Tibial nerve (tissue), 4 donors: ENCODE results near the gene GABRA5. TPM values are rescaled to one million over a fixed set of nuclear protein-coding genes. Genes with fewer than 3 reads are reported as not detected.
"Not testable (repeated sequence)": the region's sequence is repeated elsewhere in the genome, so short reads cannot be mapped to it uniquely, and the experiment has no call there.

Experiments
- DNase-seq, 2 donors: peaks; one replicate each; pipeline ENCODE4 v3.0.0-alpha.2; 2019; ENCODE audit warnings: low spot score in 2 of 2
- H3K27ac ChIP-seq, 4 donors: fragments of 200-600 bp; sonication (generic) in 3 of 4; one replicate each; pipeline ENCODE4 v1.5.1; 2017 to 2019; ENCODE audit warnings: mild to moderate bottlenecking in 1 of 4
- H3K27me3 ChIP-seq, 2 donors: fragments of 200-600 bp; sonication (generic) in 1 of 2; one replicate each; pipeline versions ENCODE4 v1.5.1 to v1.6.0; 2017 to 2019
- H3K36me3 ChIP-seq, 3 donors: fragments of 200-600 bp; sonication (generic); one replicate each; pipeline ENCODE4 v1.5.1; 2018 to 2019
- H3K4me1 ChIP-seq, 4 donors: fragments of 200-600 bp; sonication (generic) in 3 of 4; one replicate each; pipeline ENCODE4 v1.5.1; 2017 to 2019
- H3K4me3 ChIP-seq, 4 donors: fragments of 200-600 bp; sonication (generic) in 3 of 4; one replicate each; pipeline ENCODE4 v1.5.1; 2017 to 2019; ENCODE audit warnings: mild to moderate bottlenecking in 1 of 4, moderate library complexity in 1 of 4
- H3K9me3 ChIP-seq, 4 donors: fragments of 200-600 bp; sonication (generic) in 3 of 4; one replicate each; pipeline ENCODE4 v1.5.1; 2017 to 2019
- CTCF ChIP-seq, 5 experiments: fragments of 200-600 bp in 3 of 5; fragments of 450-650 bp in 2 of 5; sonication (generic) in 3 of 5; IDR thresholded peaks; one replicate each; pipeline ENCODE4 v1.5.1; 2016 to 2019; ENCODE audit warnings: antibody characterized with exemption in 5 of 5, mild to moderate bottlenecking in 3 of 5, moderate library complexity in 2 of 5
- EP300 ChIP-seq, 2 donors: sonication (generic); formaldehyde crosslinking; IDR thresholded peaks; one replicate each; pipeline ENCODE4 v1.6.1; 2017; ENCODE audit warnings: antibody characterized with exemption in 2 of 2, mild to moderate bottlenecking in 1 of 2
- POLR2A ChIP-seq, 2 donors: fragments of 450-650 bp; IDR thresholded peaks; one replicate each; pipeline ENCODE4 v1.6.1; 2017; ENCODE audit warnings: antibody characterized with exemption in 2 of 2, mild to moderate bottlenecking in 2 of 2, moderate library complexity in 2 of 2
- WGBS, 2 donors: methylation state at CpG; one replicate each; pipeline ENCODE4 v1.1.5; 2018; 5-methylcytosine and 5-hydroxymethylcytosine counted together
- total RNA-seq, 4 donors: library from RNA; depleted of rRNA; stranded (reverse); fragments of >200 nt; gene quantifications; one replicate each; pipeline ENCODE4 v1.1.0, GENCODE V29; 2016

The GABRA5 gene
- total RNA-seq = not detected

DNA sequence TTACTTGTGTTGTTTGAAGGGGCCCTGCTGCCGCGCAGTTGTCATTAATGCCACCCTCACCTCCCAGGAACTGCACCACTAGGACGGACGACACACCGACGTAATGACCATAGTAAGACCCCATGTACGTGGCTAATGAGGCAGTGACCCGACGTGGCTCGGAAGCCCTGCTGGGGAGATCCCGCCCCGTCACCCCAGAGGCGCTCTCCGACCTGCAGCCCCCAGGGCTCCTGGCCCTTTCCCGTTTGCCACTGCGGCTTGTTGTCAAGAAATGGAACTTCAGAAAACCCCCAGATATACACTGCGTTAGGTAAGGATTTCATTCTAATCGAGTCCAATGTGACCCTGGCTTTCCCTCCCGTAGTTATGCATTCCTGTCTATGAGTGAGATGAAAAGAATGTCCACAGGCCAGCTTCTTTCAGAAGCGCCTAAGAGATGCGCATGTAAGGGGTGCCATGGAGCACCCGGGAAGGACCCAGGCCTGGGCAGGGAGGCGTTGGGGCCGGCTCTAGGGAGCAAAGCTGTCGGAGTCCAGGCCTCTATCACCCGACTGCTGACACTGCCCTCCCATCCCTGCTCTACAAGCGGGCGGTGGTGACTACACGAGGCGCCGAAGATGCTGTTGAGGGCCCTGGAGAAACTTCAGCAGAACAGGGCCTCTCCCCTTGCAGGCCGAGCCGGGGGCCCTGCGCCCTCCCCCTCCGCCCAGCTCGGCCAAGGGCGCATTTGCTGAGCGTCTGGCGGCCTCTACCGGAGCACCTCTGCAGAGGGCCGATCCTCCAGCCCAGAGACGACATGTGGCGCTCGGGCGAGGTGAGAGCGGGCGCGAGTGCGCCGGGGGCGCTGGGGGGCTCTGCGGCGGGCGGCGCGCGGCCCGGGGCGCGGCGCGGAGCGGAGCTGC is at the start of gene GABRA5:
Gene GABRA5, plus strand, starts transcription at position 765 of the 902 bp plus-strand sequence. CDS start 2,187 bp downstream, outside the sequence.
- H3K36me3 ChIP-seq = no peaks in the 10 kb centered on the region
- no peak within 1 kb of the TSS for H3K27ac ChIP-seq
- peaks cover 5 to 48% of the 10 kb centered on the region in 2 donors for H3K27me3 ChIP-seq
- TF ChIP-seq EP300 (IDR thresholded peaks at IDR 0.05) (no peak), CTCF (IDR thresholded peaks at IDR 0.05) (peak in 2 of 5 experiments; percentile 9 to 25)
- 12 to 17% methylated on average over 43 to 52 of the region's 63 CpGs for WGBS, 2 donors
- H3K4me3 ChIP-seq = peak within 1 kb of the TSS in 1 of 4 donors; percentile 37
- peaks cover 0 to 25% (median 0%) of the 10 kb centered on the region in 4 donors for H3K4me1 ChIP-seq
- DNase-seq = no peak
- no peaks in the 10 kb centered on the region for H3K9me3 ChIP-seq

DNA sequence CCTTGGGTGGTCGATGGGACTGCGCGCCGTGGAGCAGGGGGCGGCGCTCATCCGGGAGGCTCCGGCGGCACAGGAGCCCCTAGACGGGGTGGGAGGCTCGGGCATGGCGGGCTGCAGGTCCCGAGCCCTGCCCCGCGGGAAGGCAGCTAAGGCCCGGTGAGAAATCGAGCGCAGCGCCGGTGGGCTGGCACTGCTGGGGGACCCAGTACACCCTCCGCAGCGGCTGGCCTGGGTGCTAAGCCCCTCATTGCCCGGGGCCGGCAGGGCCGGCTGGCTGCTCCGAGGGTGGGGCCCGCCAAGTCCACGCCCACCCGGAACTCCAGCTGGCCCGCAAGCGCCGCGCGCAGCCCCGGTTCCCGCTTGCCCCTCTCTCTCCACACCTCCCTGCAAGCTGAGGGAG is 35.7 kb upstream of the GABRA5 start:
- WGBS, 2 donors = 98% methylated on average over 28 to 32 of the region's 36 CpGs
- H3K4me1 ChIP-seq, H3K36me3 ChIP-seq, H3K9me3 ChIP-seq, H3K27ac ChIP-seq, DNase-seq, H3K27me3 ChIP-seq, H3K4me3 ChIP-seq: not testable (repeated sequence)

GRCh38 chr15:26831951-26832350 is 34.9 kb upstream of the GABRA5 start:
- TF ChIP-seq EP300 (IDR thresholded peaks at IDR 0.05) (no peak), POLR2A (IDR thresholded peaks at IDR 0.05) (no peak)
- no peak overlapping the region for H3K27ac ChIP-seq
- peaks cover 0 to 15% (median 0%) of the 10 kb centered on the region in 4 donors for H3K9me3 ChIP-seq
- WGBS, 2 donors = 92% methylated on average over 7 of the region's 7 CpGs
- H3K4me1 ChIP-seq = no peaks in the 10 kb centered on the region
- DNase-seq = no peak
- H3K27me3 ChIP-seq = no peaks in the 10 kb centered on the region
- H3K36me3 ChIP-seq = no peaks in the 10 kb centered on the region
- H3K4me3 ChIP-seq = no peak overlapping the region

DNA sequence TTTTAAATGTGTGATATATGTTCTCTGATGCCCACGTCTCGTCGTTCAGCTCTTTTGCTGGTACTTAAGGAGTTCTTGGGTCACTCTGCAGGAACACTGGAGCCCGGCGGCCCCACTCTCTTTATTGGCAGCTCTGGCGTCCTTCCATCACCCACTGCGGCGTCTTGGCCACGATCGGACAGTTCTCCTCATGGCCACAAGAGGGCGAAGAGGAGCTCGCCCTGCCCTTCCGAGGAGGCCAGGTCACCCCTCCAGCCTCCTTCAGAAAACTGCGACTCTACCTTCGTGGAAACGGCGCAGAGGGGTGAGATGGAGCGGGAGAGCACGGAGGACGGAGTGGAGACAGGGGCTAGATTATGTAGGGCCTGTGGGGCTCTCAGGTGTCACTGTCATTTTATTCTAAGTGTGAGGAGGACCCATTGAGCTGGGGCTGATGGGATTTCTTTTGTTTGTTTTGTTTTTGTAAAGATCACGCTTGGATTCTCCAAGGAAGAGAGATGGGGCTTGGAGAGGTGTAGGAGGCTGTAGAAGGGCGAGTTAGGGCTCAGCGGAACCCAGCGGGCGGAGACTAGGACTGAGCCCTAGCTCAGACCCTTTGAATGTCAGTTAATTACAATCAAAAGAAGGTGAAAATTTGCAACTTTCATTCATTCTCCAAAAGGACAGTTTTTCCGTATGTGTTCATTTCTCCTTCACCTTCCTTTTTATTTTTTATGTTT is 28.0 kb upstream of the GABRA5 start:
- Histone ChIP-seq H3K27ac (no peak overlapping the region), H3K36me3 (no peaks in the 10 kb centered on the region), H3K4me1 (no peaks in the 10 kb centered on the region), H3K9me3 (peaks cover 0 to 15% (median 0%) of the 10 kb centered on the region in 4 donors), H3K27me3 (no peaks in the 10 kb centered on the region), H3K4me3 (no peak overlapping the region)
- 63 to 81% methylated on average over 26 of the region's 26 CpGs for WGBS, 2 donors
- DNase-seq = no peak
- TF ChIP-seq EP300 (IDR thresholded peaks at IDR 0.05) (no peak), CTCF (IDR thresholded peaks at IDR 0.05) (no peak)

GRCh38 chr15:26841514-26841913 is 25.3 kb upstream of the GABRA5 start:
- DNase-seq = no peak
- Histone ChIP-seq H3K9me3 (peaks cover 0 to 13% (median 0%) of the 10 kb centered on the region in 4 donors), H3K4me3 (no peak overlapping the region), H3K27ac (no peak overlapping the region), H3K36me3 (no peaks in the 10 kb centered on the region), H3K27me3 (no peaks in the 10 kb centered on the region), H3K4me1 (no peaks in the 10 kb centered on the region)
- TF ChIP-seq EP300 (IDR thresholded peaks at IDR 0.05) (no peak), POLR2A (IDR thresholded peaks at IDR 0.05) (no peak), CTCF (IDR thresholded peaks at IDR 0.05) (no peak)
- 71 to 85% methylated on average over 10 of the region's 10 CpGs for WGBS, 2 donors

DNA sequence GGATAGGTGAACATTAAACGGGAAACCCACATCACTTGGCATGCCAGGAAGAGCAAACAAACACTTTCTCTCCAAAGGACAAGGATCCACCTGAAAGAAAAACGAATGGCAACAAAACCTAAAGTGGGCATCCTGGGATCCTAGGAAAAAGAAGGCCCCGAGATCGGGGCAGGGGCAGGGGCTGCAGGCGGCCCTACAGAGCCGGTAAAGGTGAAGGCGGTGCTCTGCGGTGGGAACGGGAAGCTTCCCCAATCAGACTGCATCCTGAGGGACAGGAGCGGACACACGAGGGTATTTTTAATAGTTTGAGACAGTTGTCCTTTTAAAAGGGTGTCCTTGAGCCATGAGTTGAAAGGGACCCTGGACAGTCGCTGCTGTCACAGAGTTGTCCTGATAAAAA is 24.9 kb upstream of the GABRA5 start:
- Histone ChIP-seq H3K27me3 (no peaks in the 10 kb centered on the region), H3K27ac (no peak overlapping the region), H3K4me3 (no peak overlapping the region), H3K9me3 (peaks cover 0 to 9% (median 0%) of the 10 kb centered on the region in 4 donors), H3K36me3 (no peaks in the 10 kb centered on the region), H3K4me1 (no peaks in the 10 kb centered on the region)
- no peak for DNase-seq
- 59 to 61% methylated on average over 12 of the region's 12 CpGs for WGBS, 2 donors
- TF ChIP-seq CTCF (IDR thresholded peaks at IDR 0.05) (no peak), POLR2A (IDR thresholded peaks at IDR 0.05) (no peak), EP300 (IDR thresholded peaks at IDR 0.05) (no peak)
